H9 (cell line): Measurements from ENCODE around the gene CHI3L2. TPM values are rescaled to one million over a fixed set of nuclear protein-coding genes. Genes with fewer than 3 reads are reported as not detected.

ENCODE experiments used
- DNase-seq: peaks from one replicate; pipeline ENCODE4 v3.0.0-alpha.2; 2017
- H2AFZ ChIP-seq: one replicate; pipeline ENCODE4 v1.6.1; 2013; ENCODE audit warnings: mild to moderate bottlenecking, low read length, control low read depth, moderate library complexity
- H2AK5ac ChIP-seq: 2 replicates; pipeline ENCODE4 v1.6.1; 2013; ENCODE audit warnings: low read length, control low read depth, mixed read lengths; ENCODE audit not compliant: insufficient read length
- H2BK120ac ChIP-seq: one replicate; pipeline ENCODE4 v1.6.1; 2013; ENCODE audit warnings: low read depth, mild to moderate bottlenecking, low read length, control low read depth, inconsistent platforms; ENCODE audit not compliant: poor library complexity, severe bottlenecking
- H2BK12ac ChIP-seq: 2 replicates; pipeline ENCODE4 v1.6.1; 2013; ENCODE audit warnings: low read length, control low read depth, mixed read lengths, low read depth; ENCODE audit not compliant: insufficient read length
- H2BK15ac ChIP-seq: 2 replicates; pipeline ENCODE4 v1.6.1; 2013; ENCODE audit warnings: low read depth, low read length, control low read depth
- H2BK20ac ChIP-seq: one replicate; pipeline ENCODE4 v1.6.1; 2013; ENCODE audit warnings: low read depth, mild to moderate bottlenecking, low read length, control low read depth, inconsistent platforms; ENCODE audit not compliant: poor library complexity, severe bottlenecking
- H2BK5ac ChIP-seq: 2 replicates; pipeline ENCODE4 v1.6.1; 2013; ENCODE audit warnings: low read length, control low read depth, mixed read lengths; ENCODE audit not compliant: insufficient read length
- H3K14ac ChIP-seq: 2 replicates; pipeline ENCODE4 v1.6.1; 2013; ENCODE audit warnings: low read length, control low read depth; ENCODE audit not compliant: insufficient read depth
- H3K18ac ChIP-seq: 2 replicates; pipeline ENCODE4 v1.6.1; 2013; ENCODE audit warnings: low read depth, mild to moderate bottlenecking, mixed read lengths, low read length, control low read depth; ENCODE audit not compliant: insufficient read length
- H3K23ac ChIP-seq: 2 replicates; pipeline ENCODE4 v1.6.1; 2013; ENCODE audit warnings: low read length, control low read depth, mixed read lengths, low read depth; ENCODE audit not compliant: insufficient read length
- H3K23me2 ChIP-seq: 2 replicates; pipeline ENCODE4 v1.6.1; 2013; ENCODE audit warnings: low read depth, mild to moderate bottlenecking, mixed read lengths, low read length, control low read depth; ENCODE audit not compliant: insufficient read length, poor library complexity, severe bottlenecking
- H3K27ac ChIP-seq: 2 replicates; pipeline ENCODE4 v1.5.1; 2013; ENCODE audit warnings: low read length, control low read depth, mixed read lengths, low read depth; ENCODE audit not compliant: insufficient read length
- H3K27me3 ChIP-seq: 2 replicates; pipeline ENCODE4 v1.6.1; 2013; ENCODE audit warnings: low read length, control low read depth, inconsistent platforms; ENCODE audit not compliant: insufficient read depth
- H3K4ac ChIP-seq: 2 replicates; pipeline ENCODE4 v1.6.1; 2013; ENCODE audit warnings: low read depth, mild to moderate bottlenecking, control low read depth, inconsistent platforms, low read length, moderate library complexity
- H3K4me1 ChIP-seq: 2 replicates; pipeline ENCODE4 v1.6.1; 2013; ENCODE audit warnings: low read length, control low read depth, inconsistent platforms; ENCODE audit not compliant: insufficient read depth
- H3K4me2 ChIP-seq: 2 replicates; pipeline ENCODE4 v1.6.1; 2013; ENCODE audit warnings: low read length, control low read depth, mixed read lengths; ENCODE audit not compliant: insufficient read length, insufficient read depth
- H3K56ac ChIP-seq: 2 replicates; pipeline ENCODE4 v1.6.1; 2013; ENCODE audit warnings: low read depth, mild to moderate bottlenecking, mixed read lengths, low read length, control low read depth; ENCODE audit not compliant: insufficient read length
- H3K79me1 ChIP-seq: 2 replicates; pipeline ENCODE4 v1.6.1; 2013; ENCODE audit warnings: low read depth, mild to moderate bottlenecking, moderate library complexity, low read length, control low read depth, inconsistent platforms; ENCODE audit not compliant: insufficient read depth, poor library complexity, severe bottlenecking
- H3K79me2 ChIP-seq: 2 replicates; pipeline ENCODE4 v1.6.1; 2013; ENCODE audit warnings: low read length, control low read depth, inconsistent platforms; ENCODE audit not compliant: insufficient read depth
- H3K9ac ChIP-seq: 2 replicates; pipeline ENCODE4 v1.6.1; 2013; ENCODE audit warnings: low read length, control low read depth, mixed read lengths; ENCODE audit not compliant: insufficient read length; ENCODE audit errors: extremely low read depth
- H3K9me3 ChIP-seq: one replicate; pipeline ENCODE4 v1.6.1; 2013; ENCODE audit warnings: low read depth, low read length, inconsistent platforms; ENCODE audit not compliant: control insufficient read depth
- H3T11ph ChIP-seq: one replicate; pipeline ENCODE4 v1.6.1; 2013; ENCODE audit warnings: mild to moderate bottlenecking, low read length, control low read depth, inconsistent platforms
- H4K20me1 ChIP-seq: one replicate; pipeline ENCODE4 v1.6.1; 2013; ENCODE audit not compliant: control insufficient read depth, insufficient read length, insufficient read depth
- H4K5ac ChIP-seq: 2 replicates; pipeline ENCODE4 v1.6.1; 2013; ENCODE audit warnings: low read depth, mild to moderate bottlenecking, mixed read lengths, low read length, control low read depth; ENCODE audit not compliant: insufficient read length
- H4K8ac ChIP-seq: replicated peaks from 2 replicates; pipeline ENCODE4 v1.6.1; 2013; ENCODE audit warnings: low read length, control low read depth, mixed read lengths, low read depth; ENCODE audit not compliant: insufficient read length
- H4K91ac ChIP-seq: 2 replicates; pipeline ENCODE4 v1.6.1; 2013; ENCODE audit warnings: low read depth, mild to moderate bottlenecking, moderate library complexity, mixed read lengths, low read length, control low read depth; ENCODE audit not compliant: insufficient read length
- H3K27ac Mint-ChIP-seq, 3 experiments: 2 replicates in 2 of 3; 3 replicates in 1 of 3; pipeline ENCODE4 v1.8.0; 2020 to 2021; ENCODE audit warnings: mixed read lengths in 3 of 3, mild to moderate bottlenecking in 1 of 3, moderate library complexity in 1 of 3
- H3K27me3 Mint-ChIP-seq: 2 replicates; pipeline ENCODE4 v1.8.0; 2021; ENCODE audit warnings: low read depth, mild to moderate bottlenecking, moderate library complexity, mixed read lengths
- H3K36me3 Mint-ChIP-seq, 3 experiments: 2 replicates in 2 of 3; 3 replicates in 1 of 3; pipeline ENCODE4 v1.8.0; 2020 to 2021; ENCODE audit warnings: low read depth in 3 of 3, mixed read lengths in 3 of 3; ENCODE audit not compliant: insufficient read depth in 1 of 3
- H3K4me1 Mint-ChIP-seq, 2 experiments: 2 replicates each; pipeline ENCODE4 v1.8.0; 2020; ENCODE audit warnings: mixed read lengths in 2 of 2
- H3K4me3 Mint-ChIP-seq, 2 experiments: 2 replicates in 1 of 2; 3 replicates in 1 of 2; pipeline ENCODE4 v1.8.0; 2020 to 2021; ENCODE audit warnings: mild to moderate bottlenecking in 2 of 2, mixed read lengths in 2 of 2, moderate library complexity in 1 of 2
- H3K9me3 Mint-ChIP-seq, 2 experiments: 2 replicates in 1 of 2; 3 replicates in 1 of 2; pipeline ENCODE4 v1.8.0; 2020; ENCODE audit warnings: mild to moderate bottlenecking in 2 of 2, mixed read lengths in 2 of 2, moderate library complexity in 1 of 2
- CTCF ChIP-seq: fragments of 200-600 bp; sonication (generic); conservative IDR thresholded peaks from 3 replicates; pipeline ENCODE4 v1.8.0; 2021; ENCODE audit warnings: antibody characterized with exemption, mild to moderate bottlenecking
- WGBS: extraction: QIAGEN DNeasy Blood & Tissue Kit; methylation state at CpG from one replicate; pipeline ENCODE4 v1.1.7; 2013; ENCODE audit warnings: missing lambda C conversion rate, low lambda C conversion rate, mixed read lengths; ENCODE audit not compliant: insufficient read length; ENCODE audit errors: extremely low coverage; 5-methylcytosine and 5-hydroxymethylcytosine counted together
- total RNA-seq: library from RNA; stranded (reverse); gene quantifications from 2 replicates; pipeline ENCODE4 v1.2.1, GENCODE V29; 2021

CHI3L2 gene
- total RNA-seq, 1 experiment from 2014 or later = not detected

DNA sequence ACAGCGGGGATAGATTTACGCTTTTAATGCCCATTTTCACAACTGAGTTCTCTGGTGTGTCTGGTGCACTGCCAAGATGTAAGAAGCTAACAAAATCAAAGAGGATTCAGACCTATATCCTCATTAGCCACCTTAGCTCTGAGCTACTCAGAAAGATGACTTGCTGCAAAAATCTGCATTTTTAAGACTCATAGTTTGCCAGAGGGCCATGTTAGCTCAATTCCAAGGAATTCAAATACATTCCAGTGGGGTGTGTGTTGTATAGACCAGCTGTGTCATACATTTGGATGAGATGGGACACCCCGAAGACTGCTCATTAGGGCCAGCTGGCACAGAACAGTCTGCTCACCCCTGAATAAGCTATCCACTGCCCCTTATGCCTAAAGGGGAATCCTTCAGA, 36.0 kb upstream of the CHI3L2 start:
- TF ChIP-seq CTCF = no peak
- Histone ChIP-seq H2AFZ (no peak overlapping the region), H2BK5ac (no peak overlapping the region), H3K27me3 (no peaks in the 10 kb centered on the region; the same call in 1 of the 2 replicates), H4K5ac (no peak overlapping the region), H3K9me3 (no peaks in the 10 kb centered on the region), H3K4me1 (no peaks in the 10 kb centered on the region), H2AK5ac (no peak overlapping the region), H2BK120ac (no peak overlapping the region), H2BK15ac (no peak overlapping the region), H3K79me1 (no peaks in the 10 kb centered on the region), H3K27ac (no peak overlapping the region), H3K14ac (no peak overlapping the region), H3K56ac (no peak overlapping the region), H4K91ac (no peak overlapping the region), H4K20me1 (no peaks in the 10 kb centered on the region), H2BK20ac (no peak overlapping the region), H3K23me2 (no peaks in the 10 kb centered on the region), H4K8ac (no peak overlapping the region), H3T11ph (no peak overlapping the region), H3K4me2 (no peak overlapping the region), H3K23ac (no peak overlapping the region), H2BK12ac (no peak overlapping the region), H3K79me2 (no peaks in the 10 kb centered on the region), H3K4ac (no peak overlapping the region), H3K9ac (no peak overlapping the region), H3K18ac (no peak overlapping the region)
- no CpG with 5 or more reads among the region's 3 CpGs for WGBS
- H3K27ac Mint-ChIP-seq = no peak overlapping the region; a peak in 1 of 7 replicates
- no peak overlapping the region for H3K4me3 Mint-ChIP-seq
- no peaks in the 10 kb centered on the region for H3K27me3 Mint-ChIP-seq
- peaks cover 5 to 27% (median 6%) of the 10 kb centered on the region in 3 experiments; a peak in 5 of 7 replicates for H3K36me3 Mint-ChIP-seq
- DNase-seq = no peak
- H3K4me1 Mint-ChIP-seq = peaks cover 9 to 13% of the 10 kb centered on the region in 2 experiments; a peak in 3 of 4 replicates
- no peaks in the 10 kb centered on the region for H3K9me3 Mint-ChIP-seq
